Loucy (cell line): ENCODE measurements around the gene WDPCP.

ENCODE experiments used
- H2AFZ ChIP-seq: fragments of 200-600 bp; sonication (generic); 2 replicates; pipeline ENCODE4 v1.6.0; 2016; ENCODE audit warnings: antibody characterized with exemption, mild to moderate bottlenecking, low read length, moderate library complexity
- H3F3A ChIP-seq: fragments of 200-600 bp; 2 replicates; pipeline ENCODE4 v1.6.0; 2016; ENCODE audit warnings: antibody characterized with exemption, low read depth, mild to moderate bottlenecking
- H3K27me3 ChIP-seq: fragments of 200-600 bp; sonication (generic); 2 replicates; pipeline ENCODE4 v1.6.1; 2014; ENCODE audit warnings: low read length, mild to moderate bottlenecking; ENCODE audit not compliant: insufficient read depth, poor library complexity, severe bottlenecking
- H3K36me3 ChIP-seq: fragments of 200-600 bp; sonication (generic); 2 replicates; pipeline ENCODE4 v1.6.1; 2016; ENCODE audit warnings: low read length; ENCODE audit not compliant: insufficient read depth
- H3K4me1 ChIP-seq: fragments of 200-600 bp; sonication (generic); 2 replicates; pipeline ENCODE4 v1.5.1; 2014; ENCODE audit warnings: low read length, mild to moderate bottlenecking; ENCODE audit not compliant: insufficient read depth, poor library complexity, severe bottlenecking
- H3K4me2 ChIP-seq: fragments of 200-600 bp; sonication (generic); 2 replicates; pipeline ENCODE4 v1.6.0; 2014; ENCODE audit warnings: antibody characterized with exemption, low read length, low read depth, mild to moderate bottlenecking; ENCODE audit not compliant: poor library complexity, severe bottlenecking
- H3K4me3 ChIP-seq: fragments of 200-600 bp; sonication (generic); 2 replicates; pipeline ENCODE4 v1.5.1; 2014; ENCODE audit warnings: low read length, mild to moderate bottlenecking, mixed read lengths; ENCODE audit not compliant: poor library complexity, severe bottlenecking
- H3K79me2 ChIP-seq: fragments of 200-600 bp; sonication (generic); 2 replicates; pipeline ENCODE4 v1.6.1; 2014; ENCODE audit warnings: low read length; ENCODE audit not compliant: insufficient read depth
- H3K9ac ChIP-seq: fragments of 200-600 bp; sonication (generic); 2 replicates; pipeline ENCODE4 v1.6.0; 2014; ENCODE audit warnings: mild to moderate bottlenecking, low read depth, low read length, moderate library complexity; ENCODE audit not compliant: poor library complexity, severe bottlenecking
- H3K9me2 ChIP-seq: fragments of 200-600 bp; sonication (generic); replicated peaks from 2 replicates; pipeline ENCODE4 v1.6.1; 2016; ENCODE audit warnings: low read depth, low read length, mixed read lengths
- H3K9me3 ChIP-seq: fragments of 200-600 bp; sonication (generic); 2 replicates; pipeline ENCODE4 v1.6.1; 2014; ENCODE audit warnings: mild to moderate bottlenecking, antibody characterized with exemption, low read length, low read depth; ENCODE audit not compliant: insufficient read depth
- H4K20me1 ChIP-seq: fragments of 200-600 bp; sonication (generic); 2 replicates; pipeline ENCODE4 v1.6.0; 2014; ENCODE audit warnings: antibody characterized with exemption, low read length, mild to moderate bottlenecking; ENCODE audit not compliant: insufficient read depth, poor library complexity, severe bottlenecking
- EZH2phosphoT487 ChIP-seq: fragments of 200-600 bp; IDR thresholded peaks from 2 replicates; pipeline ENCODE4 v1.6.1; 2018; ENCODE audit warnings: antibody characterized with exemption, mild to moderate bottlenecking, moderate library complexity, borderline replicate concordance
- TF ChIP-seq, protein P1 (sequence below): fragments of 200-600 bp; sonication (generic); conservative IDR thresholded peaks from 2 replicates; pipeline ENCODE4 v1.5.1; 2014; ENCODE audit warnings: mild to moderate bottlenecking, antibody characterized with exemption, low read length

Gene WDPCP

DNA sequence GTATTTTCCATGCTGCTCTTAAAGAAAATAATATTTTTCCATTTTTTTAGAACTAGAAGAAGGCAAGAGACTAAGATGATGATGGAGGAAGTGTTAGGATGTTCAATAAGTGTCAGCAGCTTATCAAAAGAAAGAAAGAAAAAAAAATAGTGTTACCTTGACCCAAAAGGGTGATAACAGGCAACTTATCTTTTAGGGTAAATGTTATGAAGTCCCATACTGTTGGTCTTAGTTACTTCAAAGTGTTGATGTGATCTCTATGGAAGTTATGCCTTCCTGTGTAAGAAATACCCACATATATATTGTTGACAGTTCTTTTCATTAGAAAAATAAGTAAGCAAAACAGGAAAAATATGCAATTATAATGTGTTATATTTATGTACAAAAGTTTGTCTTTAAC is 394.1 kb downstream of the WDPCP start:
- Histone ChIP-seq H3K27me3 (no peaks in the 10 kb centered on the region), H3K79me2 (no peaks in the 10 kb centered on the region), H3K4me2 (no peak overlapping the region), H3K4me1 (peaks cover 5% of the 10 kb centered on the region), H3K9me2 (no peaks in the 10 kb centered on the region), H3F3A (no peaks in the 10 kb centered on the region), H3K9me3 (no peaks in the 10 kb centered on the region), H4K20me1 (no peaks in the 10 kb centered on the region), H3K36me3 (no peaks in the 10 kb centered on the region), H2AFZ (no peak overlapping the region), H3K4me3 (no peak overlapping the region), H3K9ac (no peak overlapping the region)
- TF ChIP-seq, protein P1, sequence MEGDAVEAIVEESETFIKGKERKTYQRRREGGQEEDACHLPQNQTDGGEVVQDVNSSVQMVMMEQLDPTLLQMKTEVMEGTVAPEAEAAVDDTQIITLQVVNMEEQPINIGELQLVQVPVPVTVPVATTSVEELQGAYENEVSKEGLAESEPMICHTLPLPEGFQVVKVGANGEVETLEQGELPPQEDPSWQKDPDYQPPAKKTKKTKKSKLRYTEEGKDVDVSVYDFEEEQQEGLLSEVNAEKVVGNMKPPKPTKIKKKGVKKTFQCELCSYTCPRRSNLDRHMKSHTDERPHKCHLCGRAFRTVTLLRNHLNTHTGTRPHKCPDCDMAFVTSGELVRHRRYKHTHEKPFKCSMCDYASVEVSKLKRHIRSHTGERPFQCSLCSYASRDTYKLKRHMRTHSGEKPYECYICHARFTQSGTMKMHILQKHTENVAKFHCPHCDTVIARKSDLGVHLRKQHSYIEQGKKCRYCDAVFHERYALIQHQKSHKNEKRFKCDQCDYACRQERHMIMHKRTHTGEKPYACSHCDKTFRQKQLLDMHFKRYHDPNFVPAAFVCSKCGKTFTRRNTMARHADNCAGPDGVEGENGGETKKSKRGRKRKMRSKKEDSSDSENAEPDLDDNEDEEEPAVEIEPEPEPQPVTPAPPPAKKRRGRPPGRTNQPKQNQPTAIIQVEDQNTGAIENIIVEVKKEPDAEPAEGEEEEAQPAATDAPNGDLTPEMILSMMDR = no peak
- TF ChIP-seq EZH2phosphoT487 = no peak

DNA sequence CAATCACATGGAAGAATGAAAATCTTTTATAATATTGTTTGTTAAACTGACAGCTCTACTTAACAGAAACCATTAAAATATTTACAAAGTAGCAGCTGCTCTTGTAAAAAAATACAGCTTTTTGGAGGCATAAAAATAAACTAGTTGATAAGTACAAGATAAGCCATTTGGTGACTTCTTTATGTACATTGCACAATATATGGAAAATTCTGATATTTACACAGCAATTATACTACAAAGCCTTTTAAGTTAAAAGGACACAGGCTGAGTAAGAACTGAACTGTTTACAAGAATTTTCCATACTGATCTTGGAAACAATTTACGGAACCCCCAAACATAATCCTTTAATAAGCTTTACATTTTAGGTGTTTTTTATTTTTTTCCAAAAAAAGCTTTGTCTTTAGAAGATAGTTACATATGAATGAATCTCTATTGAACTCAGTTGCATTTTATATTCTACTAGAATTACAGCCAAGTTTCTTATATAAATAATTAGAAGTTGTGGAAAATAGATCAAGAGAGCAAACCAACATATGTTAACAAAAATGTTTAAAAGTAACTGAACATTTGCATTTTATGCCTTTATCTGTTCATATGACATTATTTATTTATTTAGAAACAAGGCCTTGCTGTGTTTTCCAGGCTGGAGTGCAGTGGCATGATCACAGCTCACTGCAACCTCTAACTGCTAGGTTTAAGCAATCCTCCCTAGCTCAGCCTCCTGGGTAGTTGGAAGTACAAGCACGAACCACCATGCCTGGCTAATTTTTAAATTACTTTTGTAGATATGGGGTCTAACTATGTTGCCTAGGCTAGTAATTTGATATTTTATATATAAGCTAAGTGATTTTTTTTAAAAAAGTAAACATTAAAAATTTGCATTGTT is 395.1 kb downstream of the WDPCP start:
- peaks cover 6% of the 10 kb centered on the region; the same call in 1 of the 2 replicates for H3K9me3 ChIP-seq
- H3K9me2 ChIP-seq = no peaks in the 10 kb centered on the region
- H3F3A ChIP-seq = no peaks in the 10 kb centered on the region
- no peak overlapping the region for H3K4me3 ChIP-seq
- TF ChIP-seq, protein P1 = no peak
- TF ChIP-seq EZH2phosphoT487 = no peak
- no peak overlapping the region for H2AFZ ChIP-seq
- no peaks in the 10 kb centered on the region for H3K36me3 ChIP-seq
- H3K27me3 ChIP-seq = no peaks in the 10 kb centered on the region
- H3K79me2 ChIP-seq = no peaks in the 10 kb centered on the region
- no peaks in the 10 kb centered on the region for H4K20me1 ChIP-seq
- no peak overlapping the region for H3K9ac ChIP-seq
- H3K4me1 ChIP-seq = peaks cover 5% of the 10 kb centered on the region
- H3K4me2 ChIP-seq = no peak overlapping the region

- Histone ChIP-seq H3K4me2 (no peak overlapping the region), H2AFZ (no peak overlapping the region), H3K4me1 (peaks cover 5% of the 10 kb centered on the region), H3K79me2 (no peaks in the 10 kb centered on the region), H4K20me1 (no peaks in the 10 kb centered on the region), H3K4me3 (no peak overlapping the region), H3K36me3 (no peaks in the 10 kb centered on the region), H3F3A (no peaks in the 10 kb centered on the region), H3K9me2 (no peaks in the 10 kb centered on the region), H3K27me3 (no peaks in the 10 kb centered on the region), H3K9me3 (peaks cover 6% of the 10 kb centered on the region; the same call in 1 of the 2 replicates), H3K9ac (no peak overlapping the region)
- TF ChIP-seq, protein P1 = no peak
- TF ChIP-seq EZH2phosphoT487 = no peak
These were observed 395.9 kb downstream of the WDPCP start for GRCh38 chr2:63192169-63192888.
